HG03565 (cell line): Measurements from ENCODE around the gene PPP1R37.

Source experiments
- ATAC-seq: cut with Tn5 transposase; IDR thresholded peaks from one replicate; pipeline ENCODE4 v1.9.1; 2021; ENCODE audit warnings: mild to moderate bottlenecking, moderate library complexity; ENCODE audit not compliant: unreplicated experiment

Gene PPP1R37, protein sequence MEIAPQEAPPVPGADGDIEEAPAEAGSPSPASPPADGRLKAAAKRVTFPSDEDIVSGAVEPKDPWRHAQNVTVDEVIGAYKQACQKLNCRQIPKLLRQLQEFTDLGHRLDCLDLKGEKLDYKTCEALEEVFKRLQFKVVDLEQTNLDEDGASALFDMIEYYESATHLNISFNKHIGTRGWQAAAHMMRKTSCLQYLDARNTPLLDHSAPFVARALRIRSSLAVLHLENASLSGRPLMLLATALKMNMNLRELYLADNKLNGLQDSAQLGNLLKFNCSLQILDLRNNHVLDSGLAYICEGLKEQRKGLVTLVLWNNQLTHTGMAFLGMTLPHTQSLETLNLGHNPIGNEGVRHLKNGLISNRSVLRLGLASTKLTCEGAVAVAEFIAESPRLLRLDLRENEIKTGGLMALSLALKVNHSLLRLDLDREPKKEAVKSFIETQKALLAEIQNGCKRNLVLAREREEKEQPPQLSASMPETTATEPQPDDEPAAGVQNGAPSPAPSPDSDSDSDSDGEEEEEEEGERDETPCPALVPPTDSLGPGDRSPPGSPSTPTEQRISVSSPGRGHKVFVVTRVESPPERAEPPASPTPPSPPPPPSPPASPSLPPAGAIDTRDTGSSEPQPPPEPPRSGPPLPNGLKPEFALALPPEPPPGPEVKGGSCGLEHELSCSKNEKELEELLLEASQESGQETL

GRCh38 chr19:45092747-45093678 lies at the start of gene PPP1R37:
Gene PPP1R37 (plus strand): TSS chr19:45093179. CDS start chr19:45093326, 147 bp downstream.
- peak; percentile 54 for ATAC-seq

DNA sequence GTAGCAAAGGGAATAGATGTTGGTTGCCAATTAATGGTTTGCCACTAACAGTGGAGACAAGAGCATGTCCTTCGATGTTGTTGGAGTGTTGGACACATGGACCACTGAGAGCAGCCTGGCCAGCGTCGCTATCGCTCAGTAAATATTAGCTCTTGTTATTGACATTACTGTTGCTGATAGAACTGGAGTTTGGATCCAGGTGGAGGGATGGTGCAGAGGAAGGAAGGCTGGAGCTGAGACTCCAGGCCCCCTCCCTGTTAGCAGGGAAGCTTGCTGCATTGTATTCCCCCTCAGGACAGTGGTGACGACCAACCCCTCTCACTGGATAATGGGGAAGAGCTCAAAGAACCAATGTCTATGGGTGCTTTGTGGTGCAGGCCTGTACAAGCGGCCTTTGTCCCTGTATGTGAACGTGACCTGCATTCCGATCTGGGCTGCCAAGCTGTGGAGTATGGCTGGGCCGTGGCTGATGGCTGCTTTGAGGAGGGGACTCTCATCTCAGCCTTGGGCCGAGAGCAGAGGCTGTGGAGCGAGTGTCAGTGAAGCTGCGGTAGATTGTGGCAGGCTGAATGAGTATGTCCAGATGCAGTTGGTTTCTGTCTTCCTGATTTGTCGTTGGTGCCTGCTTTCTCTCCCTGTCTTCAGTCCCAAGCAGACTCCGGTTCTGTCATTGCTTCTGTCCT lies 47.2 kb upstream of the PPP1R37 start:
- ATAC-seq, result no peak

DNA sequence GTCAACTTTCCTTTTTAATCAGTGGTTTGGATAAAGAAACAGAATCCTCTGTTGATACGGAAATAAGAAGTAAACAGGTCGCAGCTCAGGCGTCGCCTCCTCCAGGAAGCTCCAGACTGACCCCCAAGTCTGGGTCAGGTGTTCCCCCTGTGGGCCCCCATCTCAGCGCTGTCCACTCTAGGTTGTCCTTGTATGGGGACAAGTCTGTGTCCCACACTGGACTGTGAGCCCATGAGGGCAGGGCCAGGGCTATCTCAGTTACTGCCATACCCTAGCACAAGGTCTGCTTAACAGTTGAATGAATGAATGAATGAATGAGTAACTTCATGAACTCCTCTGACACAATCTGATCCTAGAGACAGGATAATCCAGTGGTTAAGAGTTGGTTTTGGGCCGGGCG lies 46.6 kb upstream of the PPP1R37 start:
- no peak for ATAC-seq

- ATAC-seq, result no peak
These were observed 45.7 kb upstream of the PPP1R37 start for GRCh38 chr19:45047188-45047797.

DNA sequence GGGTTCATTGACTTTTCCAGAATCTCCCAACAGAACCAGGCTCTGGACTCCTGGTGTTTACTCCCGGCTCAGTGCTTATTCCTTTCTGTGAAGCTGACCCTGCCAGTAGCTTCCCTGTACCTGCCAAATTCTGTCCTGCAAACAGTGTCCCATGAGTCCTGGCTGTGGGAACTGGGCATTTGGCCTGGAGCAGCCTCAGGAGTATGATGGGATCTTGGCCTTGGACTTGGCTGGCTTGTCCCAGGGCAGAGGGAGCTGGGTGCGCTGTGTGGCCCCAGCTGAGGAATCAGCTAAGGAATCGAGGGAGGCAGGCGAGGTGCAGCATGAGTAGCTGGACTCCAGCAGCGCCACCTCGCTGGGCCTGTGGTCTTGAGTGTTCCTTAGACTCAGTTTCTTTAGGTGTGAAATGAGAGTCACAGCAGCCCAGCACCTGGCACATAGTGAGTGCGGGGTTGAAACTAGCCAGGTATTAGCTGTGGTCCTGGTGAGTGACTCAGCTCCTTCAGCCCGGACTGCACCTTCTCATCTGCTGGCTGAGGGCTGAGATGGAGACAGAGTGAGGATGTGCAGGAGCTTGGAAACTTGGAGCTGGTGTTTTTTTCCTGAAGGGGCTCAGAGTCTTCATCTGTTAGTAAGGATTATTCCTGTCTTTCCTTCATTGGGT lies 43.8 kb upstream of the PPP1R37 start:
- no peak for ATAC-seq

- no peak for ATAC-seq
These were observed 42.9 kb upstream of the PPP1R37 start for GRCh38 chr19:45050036-45050435.

- no peak for ATAC-seq
These were observed 40.9 kb upstream of the PPP1R37 start for GRCh38 chr19:45051929-45052579.

- ATAC-seq, result no peak
These were observed 36.1 kb upstream of the PPP1R37 start for GRCh38 chr19:45056831-45057230.

- no peak for ATAC-seq
These were observed 35.5 kb upstream of the PPP1R37 start for GRCh38 chr19:45057444-45057843.

DNA sequence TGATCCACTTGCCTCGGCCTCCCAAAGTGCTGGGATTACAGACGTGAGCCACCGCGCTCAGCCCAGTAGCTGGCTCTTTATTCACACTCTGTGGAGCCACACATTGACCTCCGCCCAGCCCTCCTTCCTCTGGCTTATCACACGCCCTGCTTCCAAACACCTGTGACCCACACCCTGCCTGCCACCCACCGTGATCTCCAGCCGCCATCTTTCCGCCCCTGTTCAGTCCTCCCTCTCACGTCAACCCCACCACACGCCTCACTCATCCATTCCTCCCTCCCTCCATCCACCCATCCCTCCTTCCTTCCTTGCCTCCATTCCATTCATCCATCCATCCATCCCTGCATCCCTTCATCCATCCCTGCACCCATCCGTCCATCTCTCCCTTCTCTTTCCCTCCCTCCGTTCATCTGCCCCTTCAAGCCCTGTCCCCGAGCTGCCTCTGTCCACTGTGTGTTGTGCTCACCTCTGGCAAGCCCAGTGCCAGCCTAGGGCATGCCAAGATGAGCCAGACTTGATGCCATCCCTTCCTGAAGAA lies 34.3 kb upstream of the PPP1R37 start:
- no peak for ATAC-seq

DNA sequence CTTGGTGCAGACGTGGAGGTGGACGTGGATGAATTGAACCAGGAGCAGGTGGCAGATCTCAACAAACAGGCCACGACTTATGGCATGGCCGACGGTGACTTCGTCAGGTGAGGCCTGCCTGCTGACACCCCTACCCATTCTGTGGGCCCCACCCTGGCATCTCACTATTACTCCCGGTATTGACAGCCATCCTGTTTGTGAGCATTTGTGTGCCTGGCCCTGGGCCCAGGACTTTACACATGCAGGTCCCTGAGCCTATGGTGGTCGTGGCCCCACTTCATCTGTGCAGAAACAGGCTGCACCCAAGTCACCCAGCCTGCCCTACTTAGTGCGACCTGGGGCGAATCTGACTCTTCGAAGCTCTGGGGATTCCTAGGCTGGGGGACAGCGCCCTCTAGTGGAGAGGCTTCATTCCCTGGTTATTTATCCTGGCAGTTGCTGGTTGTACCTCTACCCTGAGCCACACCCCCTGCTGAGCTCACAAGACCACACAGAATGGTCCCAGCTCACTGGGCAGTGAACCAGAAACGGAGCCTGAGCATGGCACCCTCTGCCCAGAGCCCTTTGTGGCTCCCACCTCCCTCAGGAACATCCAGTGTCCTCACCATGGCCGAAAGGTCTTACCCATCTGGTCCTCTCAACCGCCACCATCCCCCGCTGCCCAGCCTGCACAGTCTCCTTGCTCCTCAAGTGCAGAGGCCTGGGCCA lies 33.6 kb upstream of the PPP1R37 start:
- no peak for ATAC-seq

DNA sequence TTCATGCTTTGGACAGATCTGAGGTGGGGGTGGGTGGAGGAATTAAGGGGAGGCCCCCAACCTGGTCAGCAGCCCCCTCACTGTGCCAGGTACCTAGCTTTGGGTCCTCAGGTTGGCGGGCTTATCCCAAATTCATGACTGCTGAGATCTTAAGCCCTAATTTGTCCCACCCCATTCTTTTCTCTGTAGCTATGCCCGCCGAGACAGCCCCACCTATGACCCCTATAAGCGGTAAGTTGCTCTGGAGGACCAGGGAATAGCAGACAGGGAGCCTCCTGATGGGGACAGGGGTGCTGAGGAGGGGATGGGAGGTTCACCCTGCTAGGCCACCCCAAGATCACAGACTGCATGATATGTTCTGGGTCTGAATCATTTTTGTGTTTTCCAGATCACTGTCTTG lies 31.0 kb upstream of the PPP1R37 start:
- ATAC-seq, result no peak

- no peak for ATAC-seq
These were observed 28.9 kb upstream of the PPP1R37 start for GRCh38 chr19:45063851-45064801.

DNA sequence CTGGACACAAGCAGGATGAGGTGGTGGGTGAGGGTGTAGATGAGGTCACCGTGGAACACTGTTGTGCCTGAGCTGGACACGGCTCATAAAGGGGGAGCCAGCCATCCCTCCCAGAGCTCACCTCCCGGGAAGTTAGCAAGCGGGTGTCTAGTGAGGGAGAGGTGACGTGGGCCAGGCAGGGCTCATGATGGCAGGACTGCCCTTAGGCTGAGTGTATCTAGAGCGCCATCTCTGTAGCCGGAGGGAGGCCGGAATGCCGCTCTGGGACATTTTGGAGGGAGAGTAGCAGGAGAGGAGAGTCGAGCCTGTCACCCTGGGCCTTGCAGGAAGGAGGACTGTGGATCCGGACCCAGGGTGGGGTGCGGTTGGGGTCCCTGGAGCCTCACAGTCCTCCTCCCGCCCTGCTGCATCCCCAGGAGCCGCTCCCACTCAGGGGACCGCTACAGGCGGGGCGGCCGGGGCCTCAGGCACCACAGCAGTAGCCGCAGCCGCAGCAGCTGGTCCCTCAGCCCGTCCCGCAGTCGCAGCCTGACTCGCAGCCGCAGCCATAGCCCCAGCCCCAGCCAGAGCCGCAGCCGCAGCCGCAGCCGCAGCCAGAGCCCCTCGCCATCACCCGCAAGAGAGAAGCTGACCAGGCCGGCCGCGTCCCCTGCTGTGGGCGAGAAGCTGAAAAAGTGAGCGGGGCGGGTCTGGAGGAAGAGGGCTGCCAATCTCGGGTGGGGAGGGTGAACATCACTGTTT lies 25.9 kb upstream of the PPP1R37 start:
- no peak for ATAC-seq

DNA sequence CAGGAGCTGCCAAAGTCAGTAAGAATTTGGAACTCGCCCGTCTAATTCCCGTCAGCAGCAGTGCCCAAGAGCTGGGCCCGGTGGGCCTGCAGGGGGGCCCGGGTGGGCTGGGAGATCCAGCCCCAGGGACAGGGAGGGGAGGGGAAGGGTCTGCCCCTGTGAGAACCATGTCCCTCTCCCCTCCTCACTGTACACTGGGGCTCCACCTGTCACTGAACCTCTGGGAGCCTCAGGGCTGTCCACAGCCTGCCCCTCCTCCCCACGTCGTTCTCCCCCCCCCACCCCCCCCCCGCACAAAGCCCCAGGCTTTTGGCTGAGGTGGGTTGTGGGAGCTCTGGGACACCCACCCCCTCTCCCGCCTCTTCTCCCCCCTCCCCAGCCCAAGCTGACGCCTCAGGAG lies 24.9 kb upstream of the PPP1R37 start:
- ATAC-seq, result no peak

- no peak for ATAC-seq
These were observed 23.9 kb upstream of the PPP1R37 start for GRCh38 chr19:45069056-45069455.

GRCh38 chr19:45070214-45070613 lies 22.8 kb upstream of the PPP1R37 start:
- ATAC-seq, result no peak
